Measurements from ENCODE around the gene TFCP2L1. TPM values are rescaled to one million over a fixed set of nuclear protein-coding genes. Genes with fewer than 3 reads are reported as not detected.

TFCP2L1 gene
- total RNA-seq, 1 donor from 2014 or later = 0.86 TPM

DNA sequence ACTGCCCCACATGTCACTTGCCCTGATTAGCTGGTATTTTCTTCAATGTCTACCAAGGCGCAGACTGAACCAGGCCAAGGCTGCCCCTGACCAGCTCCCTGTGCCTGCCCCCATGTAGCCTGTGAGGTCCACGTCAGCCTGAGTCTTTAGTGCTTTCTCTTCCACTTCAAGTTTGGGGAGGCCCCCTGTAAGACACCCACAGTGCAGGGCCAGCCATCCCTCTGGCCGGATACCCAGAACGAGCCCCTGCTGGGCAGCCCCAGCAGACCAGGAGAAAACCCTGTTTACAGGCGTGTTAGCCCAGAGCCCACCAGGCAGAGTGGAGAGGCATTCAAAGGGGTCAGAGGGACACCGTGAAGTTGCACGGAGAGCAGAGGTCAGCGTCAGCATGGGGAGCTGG lies 92.4 kb downstream of the TFCP2L1 start:
- H3K27ac Mint-ChIP-seq = no peak overlapping the region

DNA sequence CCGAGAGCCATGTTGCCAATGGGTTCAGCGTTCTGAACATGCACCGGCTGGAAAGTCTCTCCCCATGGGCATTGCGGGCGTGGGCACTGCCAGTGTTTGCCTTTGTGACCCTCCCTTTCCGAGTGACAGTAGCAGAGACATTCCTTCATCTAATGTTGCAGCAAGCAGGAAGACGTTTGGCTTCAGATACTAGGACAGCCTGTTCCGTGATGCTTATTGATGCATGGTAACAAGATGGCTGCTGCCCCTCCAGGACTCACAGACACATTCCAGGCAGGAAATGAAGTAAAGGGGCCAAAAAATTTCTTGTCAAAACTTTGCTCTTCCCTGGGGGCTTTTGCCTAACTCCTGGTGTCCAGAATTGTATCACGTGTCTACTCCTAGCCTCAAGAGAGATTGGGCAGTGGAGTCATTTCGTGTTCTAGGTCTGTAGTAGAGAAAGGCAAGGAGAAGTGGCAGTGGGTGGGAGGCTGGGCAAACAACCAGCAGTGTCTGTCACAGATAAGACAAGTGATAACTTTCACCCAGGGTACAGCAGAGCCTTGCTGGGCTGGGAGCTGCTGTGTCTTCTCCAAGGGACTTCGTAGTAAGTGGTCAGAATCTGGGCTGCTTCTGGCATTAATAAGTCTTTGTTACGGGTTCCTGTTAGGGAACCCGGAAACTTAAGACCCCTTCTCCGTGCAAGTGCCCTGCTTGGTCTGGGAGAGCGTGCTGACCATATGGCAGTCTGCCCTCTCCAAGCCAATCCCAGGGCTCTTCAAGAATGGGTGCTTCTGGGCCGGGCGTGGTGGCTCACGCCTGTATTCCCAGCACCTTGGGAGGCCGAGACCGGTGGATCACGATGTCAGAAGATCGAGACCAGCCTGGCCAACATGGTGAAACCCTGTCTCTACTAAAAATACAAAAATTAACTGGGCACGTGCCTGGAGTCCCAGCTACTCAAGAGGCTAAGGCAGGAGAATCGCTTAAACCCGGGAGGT lies 93.5 kb downstream of the TFCP2L1 start:
- peaks cover 66% of the 10 kb centered on the region for H3K27me3 Mint-ChIP-seq
- H3K27ac Mint-ChIP-seq = no peak overlapping the region
- no peaks in the 10 kb centered on the region for H3K36me3 Mint-ChIP-seq (ENCODE audit: insufficient read depth)
- H3K4me1 Mint-ChIP-seq (ENCODE audit: low read depth) = peaks cover 7% of the 10 kb centered on the region
- H3K9me3 Mint-ChIP-seq (ENCODE audit: low read depth) = no peaks in the 10 kb centered on the region
- DNase-seq (ENCODE audit: low spot score, unreplicated experiment) = no peak
- no peak overlapping the region for H3K4me3 Mint-ChIP-seq (ENCODE audit: low read depth)
- TF ChIP-seq, protein P1, sequence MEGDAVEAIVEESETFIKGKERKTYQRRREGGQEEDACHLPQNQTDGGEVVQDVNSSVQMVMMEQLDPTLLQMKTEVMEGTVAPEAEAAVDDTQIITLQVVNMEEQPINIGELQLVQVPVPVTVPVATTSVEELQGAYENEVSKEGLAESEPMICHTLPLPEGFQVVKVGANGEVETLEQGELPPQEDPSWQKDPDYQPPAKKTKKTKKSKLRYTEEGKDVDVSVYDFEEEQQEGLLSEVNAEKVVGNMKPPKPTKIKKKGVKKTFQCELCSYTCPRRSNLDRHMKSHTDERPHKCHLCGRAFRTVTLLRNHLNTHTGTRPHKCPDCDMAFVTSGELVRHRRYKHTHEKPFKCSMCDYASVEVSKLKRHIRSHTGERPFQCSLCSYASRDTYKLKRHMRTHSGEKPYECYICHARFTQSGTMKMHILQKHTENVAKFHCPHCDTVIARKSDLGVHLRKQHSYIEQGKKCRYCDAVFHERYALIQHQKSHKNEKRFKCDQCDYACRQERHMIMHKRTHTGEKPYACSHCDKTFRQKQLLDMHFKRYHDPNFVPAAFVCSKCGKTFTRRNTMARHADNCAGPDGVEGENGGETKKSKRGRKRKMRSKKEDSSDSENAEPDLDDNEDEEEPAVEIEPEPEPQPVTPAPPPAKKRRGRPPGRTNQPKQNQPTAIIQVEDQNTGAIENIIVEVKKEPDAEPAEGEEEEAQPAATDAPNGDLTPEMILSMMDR (IDR thresholded peaks at IDR 0.05; ENCODE audit: unreplicated experiment) = no peak

More for the DNA sequence above, 92.4 kb downstream of the TFCP2L1 start:
- no peaks in the 10 kb centered on the region for H3K36me3 Mint-ChIP-seq (ENCODE audit: insufficient read depth)
- TF ChIP-seq, protein P1 (IDR thresholded peaks at IDR 0.05; ENCODE audit: unreplicated experiment) = no peak
- DNase-seq (ENCODE audit: low spot score, unreplicated experiment) = no peak
- H3K9me3 Mint-ChIP-seq (ENCODE audit: low read depth) = no peaks in the 10 kb centered on the region
- no peak overlapping the region for H3K4me3 Mint-ChIP-seq (ENCODE audit: low read depth)
- peaks cover 10% of the 10 kb centered on the region for H3K4me1 Mint-ChIP-seq (ENCODE audit: low read depth)
- peaks cover 71% of the 10 kb centered on the region for H3K27me3 Mint-ChIP-seq

DNA sequence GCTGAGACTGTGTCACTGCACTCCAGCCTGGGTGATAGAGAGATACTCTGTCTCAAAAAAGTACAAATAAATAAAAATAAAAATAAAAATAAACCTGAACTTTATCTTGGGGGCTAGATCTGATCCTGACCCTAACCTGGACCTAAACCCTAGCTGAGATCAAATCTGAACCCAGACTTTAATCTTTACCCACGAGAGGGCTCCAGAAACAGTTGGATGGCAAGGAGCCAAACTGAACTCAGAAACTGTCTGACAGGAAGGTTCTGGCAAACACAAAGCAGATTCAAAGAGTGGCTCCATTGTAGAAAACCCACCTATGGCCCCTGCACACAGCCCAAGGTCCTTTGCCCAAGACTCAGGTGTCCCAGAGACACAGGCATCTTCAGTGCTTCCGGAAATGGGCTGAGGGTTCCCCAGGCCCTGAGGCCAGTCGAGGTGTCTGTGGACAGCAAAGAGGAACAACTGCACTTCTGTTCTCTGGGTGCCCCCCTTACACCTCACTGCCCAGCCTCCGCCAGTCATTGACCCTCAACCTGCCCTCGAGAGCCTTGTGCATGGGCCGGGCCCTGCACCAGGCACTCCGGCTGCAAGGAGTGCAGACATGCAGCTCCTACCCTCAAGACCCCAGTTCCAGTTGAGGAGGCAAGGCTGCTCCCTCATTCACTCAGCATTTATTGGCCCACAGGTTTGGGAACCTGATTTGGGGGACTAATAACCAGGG lies 95.2 kb downstream of the TFCP2L1 start:
- TF ChIP-seq, protein P1 (IDR thresholded peaks at IDR 0.05; ENCODE audit: unreplicated experiment) = no peak
- H3K36me3 Mint-ChIP-seq (ENCODE audit: insufficient read depth) = no peaks in the 10 kb centered on the region
- H3K4me1 Mint-ChIP-seq (ENCODE audit: low read depth) = peaks cover 12% of the 10 kb centered on the region
- no peak overlapping the region for H3K4me3 Mint-ChIP-seq (ENCODE audit: low read depth)
- DNase-seq (ENCODE audit: low spot score, unreplicated experiment) = no peak
- no peaks in the 10 kb centered on the region for H3K9me3 Mint-ChIP-seq (ENCODE audit: low read depth)
- no peak overlapping the region for H3K27ac Mint-ChIP-seq
- H3K27me3 Mint-ChIP-seq = peaks cover 51% of the 10 kb centered on the region

DNA sequence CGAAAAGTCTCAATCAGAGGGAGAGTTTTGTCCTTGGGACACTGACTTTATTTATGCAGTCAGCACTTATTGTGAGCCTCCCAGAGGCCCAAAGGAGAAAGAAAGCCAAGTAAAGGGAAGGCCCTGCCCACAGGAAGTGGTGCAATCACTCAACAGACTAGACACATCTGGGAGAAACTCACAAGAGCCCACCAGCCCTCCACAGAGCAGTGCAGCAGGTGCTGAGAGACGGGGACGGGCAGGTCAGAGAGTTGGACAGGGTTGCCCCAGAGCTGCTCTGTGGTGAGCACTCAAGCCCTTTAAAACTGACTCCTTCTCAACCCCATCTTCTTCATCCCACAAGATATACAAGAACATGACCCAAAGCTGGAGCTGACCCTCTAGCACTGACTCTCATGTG lies 96.0 kb downstream of the TFCP2L1 start:
- H3K27ac Mint-ChIP-seq = no peak overlapping the region
- TF ChIP-seq, protein P1 (IDR thresholded peaks at IDR 0.05; ENCODE audit: unreplicated experiment) = no peak
- H3K4me1 Mint-ChIP-seq (ENCODE audit: low read depth) = peaks cover 12% of the 10 kb centered on the region
- H3K4me3 Mint-ChIP-seq (ENCODE audit: low read depth) = no peak overlapping the region
- no peaks in the 10 kb centered on the region for H3K36me3 Mint-ChIP-seq (ENCODE audit: insufficient read depth)
- H3K9me3 Mint-ChIP-seq (ENCODE audit: low read depth) = no peaks in the 10 kb centered on the region
- no peak for DNase-seq (ENCODE audit: low spot score, unreplicated experiment)
- H3K27me3 Mint-ChIP-seq = peaks cover 43% of the 10 kb centered on the region

DNA sequence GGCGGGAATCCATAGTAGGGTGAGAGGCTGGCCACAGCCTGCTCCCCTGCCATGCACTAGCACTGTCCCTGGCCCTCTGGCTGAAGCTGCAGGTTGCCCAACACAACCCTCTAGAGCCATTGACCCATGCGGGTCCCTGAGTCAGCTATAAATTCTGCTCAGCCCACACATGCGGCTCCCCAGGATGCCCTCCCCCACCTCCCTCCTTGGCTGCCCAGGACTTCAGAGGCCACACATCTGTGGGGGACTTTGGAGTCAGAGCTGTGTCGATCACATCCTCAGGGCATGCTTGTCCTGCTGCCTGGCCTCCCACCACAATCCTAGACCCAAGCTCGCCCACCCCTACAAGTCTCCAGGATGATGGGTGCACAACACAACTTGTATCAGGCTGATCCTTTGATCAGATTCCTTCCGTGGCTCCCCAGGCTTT lies 97.0 kb downstream of the TFCP2L1 start:
- no peak for DNase-seq (ENCODE audit: low spot score, unreplicated experiment)
- TF ChIP-seq, protein P1 (IDR thresholded peaks at IDR 0.05; ENCODE audit: unreplicated experiment) = no peak
- Mint-ChIP-seq H3K4me1 (ENCODE audit: low read depth) (peaks cover 12% of the 10 kb centered on the region), H3K27me3 (peaks cover 41% of the 10 kb centered on the region), H3K27ac (no peak overlapping the region), H3K4me3 (ENCODE audit: low read depth) (no peak overlapping the region), H3K9me3 (ENCODE audit: low read depth) (no peaks in the 10 kb centered on the region), H3K36me3 (ENCODE audit: insufficient read depth) (no peaks in the 10 kb centered on the region)

All from progenitor cell of endocrine pancreas (in vitro differentiated cells).